GM21619 (cell line): Measurements from ENCODE around the gene RAB8A.

Experiments
- ATAC-seq: cut with Tn5 transposase; IDR thresholded peaks from one replicate; pipeline ENCODE4 v1.9.1; 2021; ENCODE audit not compliant: unreplicated experiment

RAB8A gene

DNA sequence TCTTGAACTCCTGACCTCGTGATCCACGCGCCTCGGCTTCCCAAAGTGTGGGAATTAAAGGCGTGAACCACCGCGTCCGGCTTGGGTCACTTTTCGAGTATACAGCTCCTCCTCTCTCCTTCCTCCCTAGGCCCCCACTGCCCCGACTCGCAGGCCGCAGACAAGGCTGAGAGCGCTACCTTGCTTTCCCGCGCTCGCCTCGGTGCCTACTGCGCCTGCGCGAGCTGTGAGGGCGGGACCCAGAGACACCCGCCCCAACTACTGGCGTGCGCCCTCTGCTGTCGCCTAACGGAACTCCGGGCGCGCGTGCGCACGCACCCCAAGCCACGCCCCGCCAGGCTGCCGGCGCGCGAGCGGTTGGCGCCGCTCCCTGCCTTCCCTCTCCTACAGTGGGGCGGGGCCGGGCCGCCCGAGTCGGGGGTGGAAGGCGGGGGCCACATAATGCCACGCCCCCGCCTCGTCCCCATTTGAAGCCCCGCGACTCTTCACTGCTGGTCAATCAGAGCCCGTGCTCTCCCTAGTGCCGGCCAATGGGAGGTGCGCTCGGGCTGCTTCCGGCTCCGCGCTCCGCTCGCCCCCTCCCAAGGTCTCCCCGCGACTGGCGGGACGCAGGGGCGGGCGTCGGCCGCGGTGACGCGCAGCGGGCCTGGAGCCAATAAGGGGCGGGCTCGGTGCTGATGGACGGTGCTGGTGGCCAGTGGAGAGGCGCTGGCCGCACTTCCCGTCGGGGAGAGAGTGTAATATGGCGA is at the start of gene RAB8A:
Gene RAB8A (plus strand): TSS at position 730 of the 749 bp plus-strand sequence. CDS start 13 bp downstream, at position 743.
- peak; percentile 83 for ATAC-seq

DNA sequence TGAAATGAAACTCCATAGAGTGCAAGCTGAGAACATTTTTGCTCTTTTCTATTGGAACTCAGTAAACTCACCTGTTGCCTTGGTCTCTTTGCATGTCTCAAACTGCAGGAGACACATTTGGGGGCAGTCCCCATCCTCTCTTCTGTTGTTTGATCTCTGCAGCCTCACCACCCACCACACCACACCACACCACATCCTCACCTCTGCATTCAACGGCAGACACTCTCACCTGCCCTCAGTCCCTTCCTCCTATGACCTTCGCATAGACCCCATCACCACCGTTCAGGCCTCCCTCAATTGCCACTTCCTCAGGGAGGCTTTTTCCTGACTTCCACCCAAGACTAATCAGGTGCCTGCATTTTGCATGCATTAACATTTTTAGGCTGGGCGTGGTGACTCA is 49.7 kb upstream of the RAB8A start:
- ATAC-seq = no peak

DNA sequence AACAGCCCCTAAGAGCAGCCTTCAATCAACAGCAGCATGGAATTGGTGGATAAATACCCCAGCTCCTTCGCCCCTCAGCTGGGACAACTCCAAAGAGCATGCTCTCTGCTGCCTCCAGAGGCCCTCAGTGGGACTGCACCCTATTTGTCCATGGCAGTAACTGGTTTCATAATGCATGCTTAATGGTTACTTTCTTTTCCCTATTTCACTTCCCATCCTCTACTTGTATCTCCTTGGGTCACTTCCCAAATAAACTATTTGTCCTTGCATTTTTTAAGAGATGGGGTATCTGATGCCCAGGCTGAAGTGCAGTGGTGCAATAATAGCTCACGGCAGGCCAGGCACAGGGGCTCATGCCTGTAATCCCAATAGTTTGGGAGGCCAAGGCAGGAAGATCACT is 48.9 kb upstream of the RAB8A start:
- no peak for ATAC-seq

DNA sequence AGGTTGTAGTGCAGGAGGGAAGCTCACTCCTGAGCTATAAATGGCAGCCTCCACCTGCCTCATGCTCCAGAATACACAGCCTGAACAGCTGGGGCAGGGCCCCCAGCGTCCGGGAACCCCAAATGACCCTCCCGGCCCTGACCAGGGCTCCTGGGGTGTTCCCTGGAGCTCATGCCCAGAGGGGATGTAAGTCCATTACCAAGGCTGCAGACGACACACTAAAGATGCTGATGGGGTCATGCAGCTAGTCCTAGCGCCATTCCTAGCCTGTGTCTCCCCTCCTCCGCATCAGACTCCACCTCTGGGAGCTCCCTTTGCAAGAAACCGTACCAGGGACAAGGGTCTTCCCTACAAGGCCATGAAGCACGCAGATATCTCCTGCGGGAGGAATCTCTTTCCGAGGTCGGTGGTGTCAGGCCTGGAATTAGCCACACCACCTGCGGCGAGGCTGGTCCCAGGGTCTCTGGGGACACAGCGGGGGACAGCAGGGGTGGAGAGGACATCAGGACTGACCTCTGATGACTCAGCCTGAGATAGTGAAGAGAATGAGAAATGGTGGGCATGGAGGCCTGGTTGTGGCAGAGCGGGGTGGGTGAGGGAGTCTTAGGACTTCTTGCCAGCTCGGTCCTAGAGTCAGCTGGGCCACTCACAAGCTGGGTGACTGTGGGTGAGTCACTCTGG is 47.3 kb upstream of the RAB8A start:
- ATAC-seq = no peak

DNA sequence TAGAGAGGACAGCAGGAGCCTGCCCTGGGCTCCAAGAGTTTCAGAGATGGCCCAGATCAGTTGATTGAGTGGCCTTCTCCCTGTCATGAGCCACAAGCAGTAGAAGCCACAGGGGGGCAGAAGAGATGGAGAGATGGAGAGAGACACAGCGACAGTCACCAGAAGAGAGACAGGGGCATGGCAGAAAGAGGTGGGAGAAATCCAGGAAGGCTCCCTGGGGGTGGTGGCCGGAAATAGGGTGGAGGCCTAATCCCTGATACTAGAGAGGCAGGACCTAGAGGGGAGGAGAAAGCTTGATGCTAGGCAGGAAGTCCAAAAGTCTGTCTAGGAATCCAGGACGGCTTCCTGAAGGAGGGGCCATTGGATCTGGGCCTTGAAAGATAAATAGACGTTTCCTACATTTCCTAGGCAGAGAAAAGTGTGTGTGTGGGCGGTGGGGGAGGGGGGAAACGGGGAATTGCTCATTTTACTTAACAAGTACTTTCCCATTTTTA is 45.0 kb upstream of the RAB8A start:
- ATAC-seq = no peak

DNA sequence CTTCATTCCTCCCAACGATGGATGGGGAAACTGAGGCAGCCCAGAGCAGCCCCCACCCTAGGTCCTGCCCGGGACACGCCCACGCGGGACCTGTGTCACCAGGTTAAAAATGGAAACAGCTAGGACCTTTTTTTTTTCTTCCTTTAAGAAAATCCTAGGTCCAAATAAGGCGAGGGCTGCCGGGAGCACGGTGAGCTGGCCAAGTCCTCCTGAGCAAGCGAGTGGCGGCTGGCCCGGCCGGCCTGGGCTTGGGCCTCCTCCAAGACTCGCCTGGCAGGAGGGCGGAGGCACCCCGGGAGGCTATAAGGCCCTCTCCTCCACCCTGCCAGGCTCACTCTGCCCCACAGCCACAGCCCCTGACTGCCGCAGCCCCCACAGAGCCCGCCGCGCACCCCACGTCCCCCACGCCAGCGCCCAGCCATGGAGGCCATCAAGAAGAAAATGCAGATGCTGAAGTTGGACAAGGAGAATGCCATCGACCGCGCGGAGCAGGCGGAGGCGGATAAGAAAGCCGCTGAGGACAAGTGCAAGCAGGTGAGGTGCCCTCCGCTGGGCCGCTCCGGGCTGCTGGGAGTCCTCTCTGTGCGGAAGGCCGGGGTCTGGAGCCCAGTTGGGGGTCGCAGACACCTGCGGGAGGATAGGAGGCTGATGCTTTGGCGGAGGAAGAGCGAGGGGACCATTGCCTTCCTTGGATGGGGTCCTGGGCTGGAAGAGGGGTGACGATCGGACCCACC is 44.3 kb upstream of the RAB8A start:
- ATAC-seq = no peak

DNA sequence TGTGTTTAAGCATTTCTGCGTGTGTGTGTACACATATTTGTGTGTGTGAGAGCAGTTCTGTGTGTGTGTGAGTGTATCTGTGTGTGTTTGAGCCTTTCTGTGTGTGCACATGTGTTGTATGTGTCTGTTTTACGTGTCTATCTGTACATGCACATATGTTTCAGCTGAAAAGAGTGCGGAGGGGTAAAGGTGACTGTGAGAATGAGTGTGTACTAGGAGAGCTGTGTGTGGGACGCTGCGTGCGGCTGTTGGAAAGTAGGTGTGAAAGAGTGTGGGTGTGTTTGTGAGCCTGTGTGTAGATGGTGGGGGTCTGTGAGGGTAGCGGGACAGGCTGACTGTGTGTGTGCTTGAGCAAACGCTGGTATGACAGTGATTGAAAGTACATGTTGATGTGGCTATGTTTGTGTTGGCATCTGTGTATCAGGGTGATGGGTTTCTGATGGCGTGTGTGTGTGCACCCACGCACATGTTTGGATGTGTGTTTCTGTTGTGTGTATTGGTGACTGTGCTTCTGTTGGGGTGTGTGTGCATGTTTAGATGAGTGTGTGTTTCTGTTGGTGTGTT is 42.9 kb upstream of the RAB8A start:
- ATAC-seq = no peak

DNA sequence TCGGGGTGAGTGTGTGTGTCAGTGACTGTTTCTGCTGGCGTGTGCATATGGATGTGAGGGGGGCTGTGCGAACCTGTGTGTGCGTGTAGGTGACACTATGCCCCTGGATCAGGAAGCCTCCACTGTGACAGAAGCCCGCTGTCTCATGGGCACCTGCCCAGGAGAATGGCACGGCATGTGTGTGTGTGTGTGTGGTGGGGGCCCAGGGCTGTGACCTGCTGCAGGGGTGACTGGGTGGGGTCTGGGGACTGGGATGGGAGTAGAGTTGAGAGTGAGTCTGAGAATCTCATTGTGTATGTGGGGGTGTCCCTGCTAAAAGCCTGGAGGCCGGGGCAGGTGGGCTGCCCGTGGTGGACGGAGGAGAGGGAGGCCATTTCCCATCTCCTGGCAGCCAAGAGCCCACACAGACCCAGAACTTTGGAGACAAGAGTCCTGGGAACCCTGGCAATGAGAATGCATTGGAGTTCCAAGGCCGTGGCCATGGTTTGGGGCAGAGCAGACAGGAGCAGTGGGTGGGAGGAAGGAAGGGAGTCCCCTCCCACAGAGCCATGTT is 41.8 kb upstream of the RAB8A start:
- ATAC-seq = no peak

DNA sequence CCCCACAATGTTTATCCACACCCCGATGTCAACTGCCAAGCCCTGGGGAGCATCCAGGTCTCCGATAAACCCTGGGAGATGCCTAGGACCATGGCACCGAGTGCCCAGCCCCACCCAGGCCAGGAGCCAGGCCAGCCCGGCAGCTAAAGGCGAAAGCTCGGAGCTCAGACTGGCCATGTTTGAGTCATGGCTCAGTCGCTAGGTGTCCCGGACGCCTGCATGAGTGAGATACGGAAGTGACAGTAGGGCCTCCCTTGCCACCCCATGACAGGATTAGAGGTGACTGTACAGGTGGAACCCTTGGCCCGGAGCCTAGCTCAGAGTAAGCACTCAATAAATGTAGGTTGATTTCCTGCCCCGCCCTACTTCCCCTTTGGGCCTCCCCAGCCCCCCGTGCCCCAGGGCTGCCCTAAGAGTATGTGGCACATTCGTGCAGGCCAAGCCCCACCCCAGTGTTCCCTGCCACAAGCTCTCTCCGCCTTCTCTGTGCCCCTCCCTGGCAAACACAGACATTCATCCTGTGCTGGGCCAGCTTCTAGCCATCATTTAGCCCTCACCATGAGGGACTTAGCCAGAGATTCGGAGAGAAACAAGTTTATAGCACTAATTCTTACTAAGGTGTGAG is 41.2 kb upstream of the RAB8A start:
- peak; percentile 48 for ATAC-seq

DNA sequence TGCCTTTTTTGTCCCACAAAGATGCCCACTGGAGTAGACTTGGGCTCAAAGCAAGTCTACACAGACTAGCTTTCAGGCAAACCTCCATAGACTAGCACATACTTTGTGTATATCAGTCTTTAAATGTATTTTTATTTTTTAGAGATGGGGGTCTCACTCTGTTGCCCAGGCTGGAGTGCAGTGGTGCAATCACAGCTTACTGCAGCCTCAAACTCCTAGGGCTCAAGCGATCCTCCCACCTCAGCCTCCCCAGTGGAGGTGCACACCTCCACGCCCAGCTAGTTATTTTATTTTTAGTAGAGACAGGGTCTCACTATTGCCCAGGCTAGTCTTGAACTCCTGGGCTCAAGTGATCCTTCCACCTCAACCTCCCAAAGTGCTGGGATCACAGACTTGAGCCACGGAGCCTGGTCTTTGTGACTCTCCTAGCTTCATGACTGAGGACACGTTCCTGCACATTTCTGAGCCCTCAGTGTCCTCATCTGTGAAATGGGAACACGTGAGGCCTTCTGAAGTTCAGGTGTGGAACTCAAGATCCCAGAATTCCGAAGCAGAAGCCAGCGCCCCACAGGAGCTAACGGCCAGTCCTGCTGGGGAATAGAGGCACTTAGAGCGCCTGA is 40.5 kb upstream of the RAB8A start:
- ATAC-seq = no peak

DNA sequence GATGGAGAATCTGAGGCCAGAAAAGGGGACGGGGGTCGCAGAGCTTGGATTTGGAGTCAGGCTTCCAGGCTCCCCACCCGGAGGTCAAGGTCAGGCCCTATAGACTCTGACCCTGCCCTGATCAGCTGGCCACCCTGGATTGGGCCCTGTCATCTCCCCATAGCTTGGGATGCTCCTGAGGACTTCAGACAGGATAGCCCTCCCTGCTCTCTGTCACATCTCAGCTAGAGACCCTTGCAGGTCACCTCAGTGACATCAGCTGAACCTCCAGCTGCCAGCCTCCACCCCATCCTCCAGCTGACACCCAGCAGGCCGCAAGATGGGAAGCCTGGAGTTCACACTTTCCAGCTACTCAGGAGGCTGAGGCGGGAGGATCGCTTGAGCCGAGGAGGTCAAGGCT is 38.2 kb upstream of the RAB8A start:
- no peak for ATAC-seq

DNA sequence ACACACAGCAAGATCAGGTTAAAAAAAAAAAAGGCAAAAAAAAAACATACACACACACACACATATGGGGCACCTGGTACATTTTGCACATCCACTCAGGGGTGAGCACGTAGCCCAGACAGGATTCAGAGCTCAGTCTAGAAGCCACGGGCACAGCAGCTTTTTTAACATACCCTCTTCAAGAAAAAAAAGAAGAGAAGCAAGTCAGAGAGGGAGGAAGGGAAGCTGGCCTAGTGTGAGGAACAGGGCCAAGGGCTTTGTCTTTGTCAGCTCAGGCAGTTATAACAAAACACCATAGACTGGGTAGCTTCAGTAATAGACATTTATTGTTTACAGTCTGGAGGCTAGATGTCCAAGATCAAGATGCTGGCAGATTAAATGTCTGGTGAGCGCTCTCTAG is 37.7 kb upstream of the RAB8A start:
- no peak for ATAC-seq

DNA sequence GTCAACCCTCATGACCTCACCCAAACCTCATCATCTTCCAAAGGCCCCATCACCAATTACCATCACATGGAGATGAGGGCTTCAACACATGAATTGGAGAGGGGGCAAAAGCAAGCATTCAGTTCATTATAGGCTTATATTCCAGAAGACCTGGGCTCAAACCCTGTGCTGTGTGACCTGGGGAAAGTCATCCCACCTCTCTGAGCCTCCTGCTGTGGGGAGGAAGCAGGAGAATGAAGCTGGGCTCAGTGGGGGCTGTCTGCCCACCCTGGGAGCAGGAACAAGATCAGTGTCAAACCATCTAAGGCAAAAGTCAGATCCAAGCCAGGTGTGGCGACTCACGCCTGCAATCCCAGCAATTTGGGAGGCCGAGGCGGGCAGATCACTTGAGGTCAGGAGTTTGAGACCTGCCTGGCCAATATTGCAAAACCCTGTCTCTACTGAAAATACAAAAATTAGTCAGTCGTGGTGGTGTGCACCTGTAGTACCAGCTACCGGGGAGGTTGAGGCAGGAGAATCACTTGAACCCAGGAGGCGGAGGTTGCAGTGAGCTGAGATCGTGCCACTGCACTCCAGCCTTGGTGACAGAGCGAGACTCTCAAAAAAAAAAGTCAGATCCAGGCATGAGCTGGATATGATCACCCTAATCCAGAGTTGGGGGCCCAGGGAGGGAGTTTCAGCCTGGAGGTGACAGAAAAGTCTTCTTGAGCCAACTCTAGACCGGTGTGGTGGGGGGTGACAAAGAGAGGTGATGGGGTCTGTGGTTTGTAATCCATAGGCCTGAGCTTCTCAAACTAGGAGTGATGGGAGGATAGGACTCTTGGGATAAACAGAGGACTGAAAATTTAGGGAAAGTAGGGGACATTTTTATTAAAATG is 37.0 kb upstream of the RAB8A start:
- no peak for ATAC-seq

DNA sequence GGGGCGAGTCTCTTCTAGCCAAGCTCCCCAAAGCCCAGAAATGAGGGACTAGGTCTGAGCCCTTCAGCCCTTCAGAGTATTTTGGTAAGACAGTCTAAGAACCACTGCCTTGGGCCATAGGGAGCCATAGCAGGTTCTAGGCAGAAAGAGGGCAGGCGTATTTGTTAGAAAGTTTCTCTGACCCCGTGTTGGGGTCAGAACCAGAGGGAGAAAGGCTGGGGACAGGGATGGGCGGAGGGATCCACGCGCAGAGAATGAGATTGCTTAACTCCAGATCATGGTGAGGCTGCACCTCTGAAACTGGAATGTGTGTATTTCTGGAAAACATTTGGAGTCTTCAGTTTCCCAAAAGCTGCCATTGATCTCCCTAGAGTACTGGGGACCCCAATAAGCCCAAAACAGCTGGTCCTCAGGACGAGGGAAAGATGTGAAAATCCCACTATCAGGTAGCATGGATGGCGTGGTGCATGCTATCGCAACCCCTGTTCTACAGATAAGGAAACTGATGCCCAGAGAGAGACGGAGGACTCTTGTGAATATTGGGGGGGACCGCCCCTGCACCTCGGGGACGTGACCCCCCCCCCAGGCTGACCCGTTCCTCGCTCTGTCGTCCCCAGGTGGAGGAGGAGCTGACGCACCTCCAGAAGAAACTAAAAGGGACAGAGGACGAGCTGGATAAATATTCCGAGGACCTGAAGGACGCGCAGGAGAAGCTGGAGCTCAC is 36.1 kb upstream of the RAB8A start:
- peak; percentile 3 for ATAC-seq

DNA sequence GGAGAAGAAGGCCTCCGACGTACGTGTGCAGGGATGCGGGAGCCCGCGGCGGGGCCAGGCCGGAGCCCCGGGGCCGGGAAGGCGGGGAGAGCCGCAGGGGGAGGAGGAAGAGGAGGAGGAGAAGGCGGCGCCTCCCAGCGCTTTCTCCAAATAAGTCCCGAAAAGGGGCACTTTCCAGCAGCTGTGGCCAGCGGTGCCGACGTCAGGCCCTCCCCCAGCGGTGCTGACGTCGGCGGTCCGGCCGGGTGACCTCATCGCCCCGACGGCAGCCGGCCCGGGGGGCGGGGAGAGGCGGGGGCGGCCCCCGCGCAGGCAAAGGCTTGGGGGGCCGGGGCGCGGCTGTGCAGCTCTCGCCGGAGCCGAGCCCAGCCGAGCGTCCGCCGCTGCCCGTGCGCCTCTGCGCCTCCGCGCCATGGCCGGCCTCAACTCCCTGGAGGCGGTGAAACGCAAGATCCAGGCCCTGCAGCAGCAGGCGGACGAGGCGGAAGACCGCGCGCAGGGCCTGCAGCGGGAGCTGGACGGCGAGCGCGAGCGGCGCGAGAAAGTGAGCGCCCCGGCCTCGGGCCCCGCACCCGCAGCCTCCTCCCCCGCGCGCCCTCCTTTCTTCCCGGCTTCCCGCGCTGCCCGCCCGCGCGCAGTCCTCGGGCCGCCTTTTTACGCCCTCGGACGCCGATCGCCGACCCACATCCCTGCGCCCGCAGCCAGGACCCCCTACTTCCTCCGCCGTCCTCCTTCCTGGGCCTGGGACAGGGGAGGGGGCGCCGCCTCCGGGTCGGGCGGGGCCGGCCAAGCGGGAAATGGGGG is 35.3 kb upstream of the RAB8A start, which contains the start of gene TPM4:
Gene TPM4 (plus strand): TSS at position 342 of the 804 bp plus-strand sequence. CDS start 71 bp downstream, at position 413.
- peak; percentile 54 for ATAC-seq

DNA sequence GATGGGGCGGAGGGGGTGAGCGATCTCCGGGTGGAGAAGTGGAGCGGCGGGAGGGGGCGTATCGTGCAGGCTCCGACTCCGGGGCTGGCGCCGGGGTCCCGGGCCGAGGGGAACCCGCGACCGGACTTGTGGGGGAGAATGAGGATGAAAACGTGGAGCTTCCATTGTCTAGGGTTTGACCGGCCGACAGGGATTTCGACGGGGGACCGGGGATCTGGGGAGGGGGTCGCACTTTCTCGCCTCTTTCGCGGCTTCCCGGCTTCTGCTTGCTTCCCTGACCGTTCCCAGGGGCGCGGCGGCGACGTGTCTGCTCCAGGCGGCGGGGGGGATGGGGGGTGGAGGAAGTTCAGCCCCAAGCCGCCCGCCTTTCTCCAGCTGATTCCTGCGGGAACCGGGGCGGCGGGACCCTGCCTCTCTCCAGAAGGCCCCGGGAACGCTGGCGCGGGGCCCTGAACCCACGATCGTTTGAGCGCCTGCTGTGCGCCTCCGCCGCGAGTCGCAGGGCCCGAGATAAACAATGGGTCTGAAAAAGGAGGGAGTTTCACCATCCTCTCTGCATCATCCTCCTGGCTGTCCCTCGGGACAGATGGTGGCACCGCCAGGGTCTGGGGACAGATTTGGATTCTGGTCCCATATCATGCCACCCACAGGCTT is 34.6 kb upstream of the RAB8A start:
- no peak for ATAC-seq
